ENCODE results near the gene ZNF219. TPM values are rescaled to one million over a fixed set of nuclear protein-coding genes. Genes with fewer than 3 reads are reported as not detected.
"Not testable (repeated sequence)": the region's sequence is repeated elsewhere in the genome, so short reads cannot be mapped to it uniquely, and the experiment has no call there.

Gene ZNF219
- total RNA-seq, 1 experiment from 2014 or later, result 5.9 TPM

- H3K27me3 ChIP-seq; H3K36me3 ChIP-seq; H3K27ac ChIP-seq; H3K4me3 ChIP-seq; DNase-seq; H3K9me3 ChIP-seq (replicated peaks): not testable (repeated sequence)
- H3K4me1 ChIP-seq, result peaks cover 31% of the 10 kb centered on the region
Observed at GRCh38 chr14:21040941-21041340, 57.5 kb downstream of the ZNF219 start.

GRCh38 chr14:21040370-21040925 lies 58.0 kb downstream of the ZNF219 start:
- Histone ChIP-seq H3K27me3 (no peaks in the 10 kb centered on the region), H3K27ac (no peak overlapping the region), H3K36me3 (no peaks in the 10 kb centered on the region), H3K9me3 (replicated peaks) (no peaks in the 10 kb centered on the region), H3K4me1 (peaks cover 31% of the 10 kb centered on the region), H3K4me3 (no peak overlapping the region)
- DNase-seq, result no peak

Other genes starting within 250 kb of the ZNF219 start
- gene RNASE3, start 207.3 kb downstream of the ZNF219 start, total RNA-seq (2014; rRNA removed; shearing (Covaris generic)), result not detected in 2 replicates
- not detected in 2 replicates for gene RNASE2, start 143.2 kb downstream of the ZNF219 start, total RNA-seq (2014; rRNA removed; shearing (Covaris generic))
- 49.6 and 70.4 TPM in 2 replicates for gene METTL17, start 108.7 kb downstream of the ZNF219 start, total RNA-seq (2014; rRNA removed; shearing (Covaris generic))
- gene SLC39A2, start 99.4 kb downstream of the ZNF219 start, total RNA-seq (2014; rRNA removed; shearing (Covaris generic)), result 0.06 TPM in 1 of 2 replicates, not detected in the other
- gene NDRG2, start 73.6 kb downstream of the ZNF219 start, total RNA-seq (2014; rRNA removed; shearing (Covaris generic)), result 4.9 and 5.8 TPM in 2 replicates
- not detected in 2 replicates for gene TPPP2, start 68.4 kb downstream of the ZNF219 start, total RNA-seq (2014; rRNA removed; shearing (Covaris generic))
- not detected in 2 replicates for gene RNASE13, start 63.8 kb downstream of the ZNF219 start, total RNA-seq (2014; rRNA removed; shearing (Covaris generic))
- gene RNASE7, start 56.3 kb downstream of the ZNF219 start, total RNA-seq (2014; rRNA removed; shearing (Covaris generic)), result not detected in 2 replicates
- gene RNASE8, start 40.8 kb downstream of the ZNF219 start, total RNA-seq (2014; rRNA removed; shearing (Covaris generic)), result not detected in 2 replicates
- 28.3 and 29.3 TPM in 2 replicates for gene ARHGEF40, start 28.4 kb downstream of the ZNF219 start, total RNA-seq (2014; rRNA removed; shearing (Covaris generic))
- not detected in 2 replicates for gene TMEM253, start 2.4 kb upstream of the ZNF219 start, total RNA-seq (2014; rRNA removed; shearing (Covaris generic))
- 0.03 TPM in 1 of 2 replicates, not detected in the other for gene OR5AU1, start 57.4 kb upstream of the ZNF219 start, total RNA-seq (2014; rRNA removed; shearing (Covaris generic))
- gene HNRNPC, start 170.8 kb upstream of the ZNF219 start, total RNA-seq (2014; rRNA removed; shearing (Covaris generic)), result 1,205 and 1,219 TPM in 2 replicates
- not detected in 2 replicates for gene RPGRIP1, start 181.4 kb upstream of the ZNF219 start, total RNA-seq (2014; rRNA removed; shearing (Covaris generic))